Vagina (tissue), 2 donors: ENCODE results near the gene ZC2HC1C.

Experiments used
- POLR2A ChIP-seq, 2 donors: fragments of 450-650 bp; IDR thresholded peaks; one replicate each; pipeline ENCODE4 v1.6.1; 2017; ENCODE audit warnings: antibody characterized with exemption in 2 of 2, mild to moderate bottlenecking in 2 of 2, moderate library complexity in 2 of 2
- TF ChIP-seq, protein P1 (sequence below), 3 experiments: fragments of 450-650 bp in 2 of 3; fragments of 200-600 bp in 1 of 3; sonication (generic) in 1 of 3; IDR thresholded peaks; one replicate each; pipeline ENCODE4 v1.5.1; 2017 to 2019; ENCODE audit warnings: antibody characterized with exemption in 3 of 3, mild to moderate bottlenecking in 2 of 3, moderate library complexity in 2 of 3

DNA sequence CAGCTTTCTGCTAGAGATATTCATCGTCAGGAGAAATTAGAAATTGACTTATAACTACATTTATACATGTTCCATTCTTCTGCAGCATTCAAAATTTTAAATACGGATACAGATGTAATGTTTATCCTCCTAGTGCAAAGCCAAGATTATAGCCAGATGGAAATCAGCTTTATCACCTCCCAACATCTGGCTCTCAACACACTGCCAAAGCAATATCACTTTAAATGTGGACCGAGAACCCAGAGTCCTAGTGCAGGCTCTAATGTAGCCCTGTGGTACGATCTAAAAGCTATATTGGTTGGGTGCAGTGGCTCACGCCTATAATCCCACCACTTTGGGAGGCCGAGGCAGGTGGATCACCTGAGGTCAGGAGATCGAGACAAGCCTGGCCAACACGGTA is 24.7 kb upstream of the ZC2HC1C start:
- TF ChIP-seq POLR2A (IDR thresholded peaks at IDR 0.05): no peak
- TF ChIP-seq, protein P1, sequence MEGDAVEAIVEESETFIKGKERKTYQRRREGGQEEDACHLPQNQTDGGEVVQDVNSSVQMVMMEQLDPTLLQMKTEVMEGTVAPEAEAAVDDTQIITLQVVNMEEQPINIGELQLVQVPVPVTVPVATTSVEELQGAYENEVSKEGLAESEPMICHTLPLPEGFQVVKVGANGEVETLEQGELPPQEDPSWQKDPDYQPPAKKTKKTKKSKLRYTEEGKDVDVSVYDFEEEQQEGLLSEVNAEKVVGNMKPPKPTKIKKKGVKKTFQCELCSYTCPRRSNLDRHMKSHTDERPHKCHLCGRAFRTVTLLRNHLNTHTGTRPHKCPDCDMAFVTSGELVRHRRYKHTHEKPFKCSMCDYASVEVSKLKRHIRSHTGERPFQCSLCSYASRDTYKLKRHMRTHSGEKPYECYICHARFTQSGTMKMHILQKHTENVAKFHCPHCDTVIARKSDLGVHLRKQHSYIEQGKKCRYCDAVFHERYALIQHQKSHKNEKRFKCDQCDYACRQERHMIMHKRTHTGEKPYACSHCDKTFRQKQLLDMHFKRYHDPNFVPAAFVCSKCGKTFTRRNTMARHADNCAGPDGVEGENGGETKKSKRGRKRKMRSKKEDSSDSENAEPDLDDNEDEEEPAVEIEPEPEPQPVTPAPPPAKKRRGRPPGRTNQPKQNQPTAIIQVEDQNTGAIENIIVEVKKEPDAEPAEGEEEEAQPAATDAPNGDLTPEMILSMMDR (IDR thresholded peaks at IDR 0.05): no peak
